ENCODE data around the gene CDC42EP3.

The CDC42EP3 gene

DNA sequence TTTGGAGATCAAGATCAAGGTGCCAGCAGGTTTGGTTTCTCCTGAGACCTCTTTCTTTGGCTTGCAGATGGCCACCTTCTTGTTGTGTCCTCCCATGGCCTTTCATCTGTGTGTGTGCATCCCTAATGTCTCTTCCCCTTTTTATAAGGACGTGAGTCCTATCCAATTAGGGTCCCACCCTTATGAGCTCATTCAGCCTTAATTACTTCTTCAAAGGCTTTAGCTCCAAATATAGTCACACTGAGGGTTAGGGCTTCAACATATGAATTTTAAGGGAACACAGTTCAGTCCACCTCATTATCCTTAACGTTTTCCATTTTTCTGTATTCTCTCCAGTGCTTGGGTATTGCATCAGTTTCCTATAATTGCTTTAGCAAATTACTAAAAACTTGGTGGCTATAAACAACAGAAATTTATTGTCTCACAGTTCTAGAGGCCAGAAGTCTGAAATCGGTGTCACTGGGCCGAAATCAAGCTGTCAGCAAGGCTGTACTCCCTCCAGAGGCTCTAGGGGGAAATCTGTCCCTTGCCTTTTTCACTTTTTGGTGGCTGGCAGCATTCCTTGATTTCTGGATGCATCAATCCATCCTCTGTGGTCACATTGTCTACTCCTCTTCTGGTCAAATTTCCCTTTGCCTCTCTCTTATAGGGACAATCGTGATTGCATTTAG, 34.1 kb downstream of the CDC42EP3 start:
- TF ChIP-seq, protein P1, sequence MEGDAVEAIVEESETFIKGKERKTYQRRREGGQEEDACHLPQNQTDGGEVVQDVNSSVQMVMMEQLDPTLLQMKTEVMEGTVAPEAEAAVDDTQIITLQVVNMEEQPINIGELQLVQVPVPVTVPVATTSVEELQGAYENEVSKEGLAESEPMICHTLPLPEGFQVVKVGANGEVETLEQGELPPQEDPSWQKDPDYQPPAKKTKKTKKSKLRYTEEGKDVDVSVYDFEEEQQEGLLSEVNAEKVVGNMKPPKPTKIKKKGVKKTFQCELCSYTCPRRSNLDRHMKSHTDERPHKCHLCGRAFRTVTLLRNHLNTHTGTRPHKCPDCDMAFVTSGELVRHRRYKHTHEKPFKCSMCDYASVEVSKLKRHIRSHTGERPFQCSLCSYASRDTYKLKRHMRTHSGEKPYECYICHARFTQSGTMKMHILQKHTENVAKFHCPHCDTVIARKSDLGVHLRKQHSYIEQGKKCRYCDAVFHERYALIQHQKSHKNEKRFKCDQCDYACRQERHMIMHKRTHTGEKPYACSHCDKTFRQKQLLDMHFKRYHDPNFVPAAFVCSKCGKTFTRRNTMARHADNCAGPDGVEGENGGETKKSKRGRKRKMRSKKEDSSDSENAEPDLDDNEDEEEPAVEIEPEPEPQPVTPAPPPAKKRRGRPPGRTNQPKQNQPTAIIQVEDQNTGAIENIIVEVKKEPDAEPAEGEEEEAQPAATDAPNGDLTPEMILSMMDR (conservative IDR thresholded peaks at IDR 0.05; ENCODE audit: low read depth, low read length): no peak
- DNase-seq (ENCODE audit: low read depth): no peak
- H3K4me3 ChIP-seq (ENCODE audit: low read length): no peak overlapping the region

DNA sequence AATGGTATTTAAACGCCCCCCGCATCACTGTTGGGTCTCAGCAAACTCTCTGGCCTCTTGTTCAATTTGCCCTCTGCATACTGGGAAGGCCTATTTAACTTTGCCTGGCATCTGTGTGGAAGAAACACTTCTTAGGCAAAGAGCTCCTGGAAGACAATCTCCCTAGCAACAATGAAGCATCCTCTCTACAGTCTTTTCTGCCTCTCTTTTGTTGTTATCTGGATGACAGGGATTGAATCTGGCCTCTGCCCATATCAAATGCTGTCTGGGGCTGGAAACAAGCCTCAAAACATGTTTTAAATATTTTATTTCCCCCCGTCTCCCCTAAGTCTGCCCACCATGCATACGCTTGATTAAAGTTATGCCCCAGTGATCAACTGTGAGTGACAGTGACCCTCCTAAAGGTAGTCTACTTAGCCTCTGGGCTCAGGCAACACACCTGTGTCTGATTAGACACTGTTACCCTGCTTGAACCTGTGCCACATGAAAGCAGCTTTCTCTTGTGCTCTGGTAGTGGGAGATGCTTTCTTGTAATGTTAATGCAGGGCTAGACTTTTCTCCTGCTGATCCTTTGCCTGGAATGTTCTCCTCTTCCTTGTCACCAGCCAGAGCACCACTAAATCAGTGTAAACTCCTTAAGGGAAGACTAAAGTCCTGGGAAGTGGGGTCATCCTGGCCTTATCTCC, 34.9 kb downstream of the CDC42EP3 start:
- DNase-seq (ENCODE audit: low read depth): no peak
- H3K4me3 ChIP-seq (ENCODE audit: low read length): no peak overlapping the region

DNA sequence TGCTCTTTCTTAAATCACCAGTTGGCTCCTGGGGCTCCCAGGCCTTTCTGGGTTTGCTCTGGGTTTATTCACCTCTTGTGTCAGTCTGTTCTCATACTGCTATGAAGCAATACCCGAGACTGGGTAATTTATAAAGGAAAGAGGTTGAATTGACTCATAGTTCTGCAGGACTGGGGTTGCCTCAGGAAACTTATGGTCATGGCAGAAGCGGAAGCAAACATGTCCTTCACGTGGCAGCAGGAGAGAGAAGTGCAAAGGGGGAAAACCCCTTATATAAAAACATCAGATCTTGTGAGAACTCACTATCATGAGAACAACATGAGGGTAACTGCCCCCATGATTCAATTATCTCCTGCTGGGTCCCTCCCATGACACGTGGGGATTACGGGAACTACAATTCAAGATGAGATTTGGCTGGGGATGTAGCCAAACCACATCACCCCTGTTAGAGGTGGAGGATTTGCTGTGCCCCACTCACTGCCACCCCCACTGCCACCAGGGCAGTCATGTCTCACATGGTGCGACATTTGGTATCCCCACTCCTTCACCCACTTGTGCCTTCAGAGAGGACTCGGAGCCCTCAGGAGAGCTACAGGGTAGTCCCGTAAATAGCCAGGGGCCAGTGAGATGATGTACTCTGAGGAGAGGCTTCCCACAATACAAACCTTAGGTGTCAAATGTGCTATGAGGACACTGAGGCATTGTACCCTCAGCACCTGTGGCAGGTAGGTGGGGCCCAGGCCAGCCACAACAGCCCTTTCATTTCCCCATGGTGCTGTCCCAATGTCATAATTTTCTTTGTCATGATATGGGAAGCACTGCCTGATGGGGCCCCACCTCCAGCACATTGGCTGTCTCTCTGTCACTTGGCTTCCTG, 35.7 kb downstream of the CDC42EP3 start:
- TF ChIP-seq, protein P1 (conservative IDR thresholded peaks at IDR 0.05; ENCODE audit: low read depth, low read length): no peak
- DNase-seq (ENCODE audit: low read depth): no peak
- no peak overlapping the region for H3K4me3 ChIP-seq (ENCODE audit: low read length)

More for the DNA sequence above, 34.9 kb downstream of the CDC42EP3 start:
- TF ChIP-seq, protein P1 (conservative IDR thresholded peaks at IDR 0.05; ENCODE audit: low read depth, low read length): no peak

DNA sequence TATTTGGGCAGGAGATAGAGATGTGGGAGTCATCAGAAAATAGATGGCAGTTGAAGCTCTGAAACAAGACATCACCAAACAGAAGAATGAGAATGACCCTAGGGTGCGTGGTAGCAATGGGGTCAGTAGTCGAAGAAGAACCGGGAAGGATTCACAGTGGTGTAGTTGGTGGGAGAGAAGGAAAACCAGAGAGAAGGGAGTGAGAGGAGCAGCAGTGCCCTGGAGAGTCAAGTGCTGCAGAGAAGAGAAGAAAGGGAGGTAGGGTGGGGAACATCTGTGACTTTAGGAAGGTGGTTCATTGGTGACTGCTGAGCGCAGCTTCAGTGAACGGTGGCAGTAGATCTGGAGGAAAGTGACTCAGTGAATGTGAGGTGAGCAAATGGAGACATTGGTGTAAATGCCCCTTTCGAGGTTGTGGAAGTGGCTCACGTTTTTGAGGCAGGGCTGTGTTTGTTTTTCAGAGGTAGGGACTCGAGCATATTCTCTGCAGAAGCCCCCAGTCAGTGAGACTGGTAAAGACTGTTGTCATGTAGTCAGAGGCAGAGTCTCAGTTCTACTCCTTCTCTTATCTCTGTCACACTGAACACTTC, 36.4 kb downstream of the CDC42EP3 start:
- TF ChIP-seq, protein P1 (conservative IDR thresholded peaks at IDR 0.05; ENCODE audit: low read depth, low read length): no peak
- H3K4me3 ChIP-seq (ENCODE audit: low read length): no peak overlapping the region
- no peak for DNase-seq (ENCODE audit: low read depth)

DNA sequence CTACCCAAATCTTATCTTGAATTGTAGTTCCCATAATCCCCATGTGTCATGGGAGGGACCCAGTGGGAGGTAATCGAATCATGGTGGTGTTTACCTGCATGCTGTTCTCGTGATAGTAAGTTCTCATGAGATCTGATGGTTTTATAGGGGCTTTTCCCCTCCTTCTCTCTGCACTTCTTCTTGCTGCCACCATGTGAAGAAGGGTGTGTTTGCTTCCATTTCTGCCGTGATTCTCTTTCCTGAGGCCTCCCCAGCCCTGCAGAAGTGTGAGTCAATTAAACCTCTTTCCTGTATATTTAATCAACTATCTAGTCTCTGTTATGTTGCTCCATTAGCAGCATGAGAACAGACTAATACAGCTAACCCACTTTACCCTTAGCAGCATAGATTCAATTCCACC, 37.6 kb downstream of the CDC42EP3 start:
- H3K4me3 ChIP-seq (ENCODE audit: low read length): no peak overlapping the region
- TF ChIP-seq, protein P1 (conservative IDR thresholded peaks at IDR 0.05; ENCODE audit: low read depth, low read length): no peak

DNA sequence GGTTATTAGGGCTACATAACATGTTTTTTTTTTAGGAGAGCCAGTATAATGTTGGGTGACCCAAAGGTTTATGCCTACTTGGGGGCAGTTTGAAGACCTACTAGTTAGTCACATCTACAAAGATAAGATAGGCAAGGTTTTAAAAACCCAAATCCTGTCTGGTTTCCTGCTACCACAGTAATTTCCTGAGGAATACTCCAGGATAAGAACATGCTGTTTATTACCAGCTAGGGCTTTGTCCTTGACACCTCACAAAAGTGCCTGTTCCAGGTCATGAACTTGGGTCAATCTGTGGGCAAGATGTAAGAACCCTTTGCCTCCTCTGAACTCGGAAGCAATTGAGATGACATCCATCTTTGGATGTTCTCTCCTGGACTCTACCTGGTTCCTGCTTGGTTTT, 38.2 kb downstream of the CDC42EP3 start:
- no peak for DNase-seq (ENCODE audit: low read depth)
- TF ChIP-seq, protein P1 (conservative IDR thresholded peaks at IDR 0.05; ENCODE audit: low read depth, low read length): no peak
- no peak overlapping the region for H3K4me3 ChIP-seq (ENCODE audit: low read length)

More for the DNA sequence above, 37.6 kb downstream of the CDC42EP3 start:
- DNase-seq (ENCODE audit: low read depth): no peak
